Measurements from ENCODE around the gene DIP2C.

DIP2C gene

GRCh38 chr10:232061-232460 is 457.4 kb downstream of the DIP2C start:
- no peak overlapping the region for H3K4me3 ChIP-seq (ENCODE audit: low read depth, low read length)
- no peak for DNase-seq (ENCODE audit: low read depth)
- no peak for TF ChIP-seq CTCF (IDR thresholded peaks at IDR 0.05; ENCODE audit: control insufficient read depth, extremely low read depth, insufficient read depth)

GRCh38 chr10:230758-231157 is 458.7 kb downstream of the DIP2C start:
- no peak overlapping the region for H3K4me3 ChIP-seq (ENCODE audit: low read depth, low read length)
- TF ChIP-seq CTCF (IDR thresholded peaks at IDR 0.05; ENCODE audit: control insufficient read depth, extremely low read depth, insufficient read depth): 0 out of 2 replicates have a peak, but pooled peaks have one; percentile 5
- no peak for DNase-seq (ENCODE audit: low read depth)

- H3K4me3 ChIP-seq (ENCODE audit: low read depth, low read length): no peak overlapping the region
- no peak for DNase-seq (ENCODE audit: low read depth)
- no peak for TF ChIP-seq CTCF (IDR thresholded peaks at IDR 0.05; ENCODE audit: control insufficient read depth, extremely low read depth, insufficient read depth)
These were observed 461.1 kb downstream of the DIP2C start for GRCh38 chr10:228366-228765.

- no peak overlapping the region for H3K4me3 ChIP-seq (ENCODE audit: low read depth, low read length)
- TF ChIP-seq CTCF (IDR thresholded peaks at IDR 0.05; ENCODE audit: control insufficient read depth, extremely low read depth, insufficient read depth): no peak
- no peak for DNase-seq (ENCODE audit: low read depth)
These were observed 462.5 kb downstream of the DIP2C start for GRCh38 chr10:227014-227413.

GRCh38 chr10:226018-226417 is 463.4 kb downstream of the DIP2C start:
- TF ChIP-seq CTCF (IDR thresholded peaks at IDR 0.05; ENCODE audit: control insufficient read depth, extremely low read depth, insufficient read depth): no peak
- H3K4me3 ChIP-seq (ENCODE audit: low read depth, low read length): no peak overlapping the region
- no peak for DNase-seq (ENCODE audit: low read depth)

GRCh38 chr10:224571-224970 is 464.9 kb downstream of the DIP2C start:
- no peak overlapping the region for H3K4me3 ChIP-seq (ENCODE audit: low read depth, low read length)
- no peak for TF ChIP-seq CTCF (IDR thresholded peaks at IDR 0.05; ENCODE audit: control insufficient read depth, extremely low read depth, insufficient read depth)
- no peak for DNase-seq (ENCODE audit: low read depth)
